ENCODE measurements around the gene KDM6B. TPM values are rescaled to one million over a fixed set of nuclear protein-coding genes. Genes with fewer than 3 reads are reported as not detected.
"Not testable (repeated sequence)": the region's sequence is repeated elsewhere in the genome, so short reads cannot be mapped to it uniquely, and the experiment has no call there.

KDM6B gene
- total and polyA plus RNA-seq, 4 experiments from 2014 or later = 1.7 to 129 (median 119) TPM; not detected in 1

DNA sequence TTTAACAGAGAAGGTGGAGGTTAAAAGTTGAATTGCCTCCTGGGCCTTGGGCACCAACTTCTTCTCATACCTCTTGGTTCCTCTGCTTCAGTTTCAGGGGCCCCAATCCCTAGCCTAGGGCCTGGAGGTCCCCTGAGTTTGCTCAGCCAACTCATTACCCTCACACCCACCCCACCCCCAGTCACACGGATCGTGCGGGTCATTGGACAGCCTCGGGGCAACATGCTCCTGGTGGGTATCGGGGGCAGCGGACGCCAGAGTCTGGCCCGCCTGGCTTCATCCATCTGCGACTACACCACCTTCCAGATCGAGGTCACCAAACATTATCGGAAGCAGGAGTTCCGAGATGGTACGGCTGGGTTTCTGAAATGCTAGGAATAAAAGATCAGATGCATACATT, 36.0 kb upstream of the KDM6B start:
- Mint-ChIP-seq H3K4me3 (no peak overlapping the region), H3K4me1 (peaks cover 0 to 1% (median 0%) of the 10 kb centered on the region in 4 donors), H3K27ac (no peak overlapping the region), H3K36me3 (no peaks in the 10 kb centered on the region), H3K9me3 (no peaks in the 10 kb centered on the region), H3K27me3 (peaks cover 7 to 9% of the 10 kb centered on the region in 2 donors)
- Histone ChIP-seq H3K4me3 (ENCODE audit: low read length in 2 of 2) (no peak overlapping the region), H3K9me3 (ENCODE audit: control insufficient read depth in 1 of 2, low read length in 2 of 2) (no peaks in the 10 kb centered on the region), H3K4me1 (ENCODE audit: insufficient read depth, low read length) (no peaks in the 10 kb centered on the region), H3K36me3 (ENCODE audit: insufficient read depth, low read length) (no peaks in the 10 kb centered on the region), H3K27me3 (ENCODE audit: insufficient read depth, low read length) (no peaks in the 10 kb centered on the region), H3K27ac (ENCODE audit: low read depth, low read length) (no peak overlapping the region)
- ChIA-PET CTCF (ENCODE audit: partially characterized antibody) (no interaction called here), POLR2A (ENCODE audit: partially characterized antibody) (no interaction called here)
- intact Hi-C loops (cut with micrococcal nuclease) = no loop called here
- no peak for DNase-seq

DNA sequence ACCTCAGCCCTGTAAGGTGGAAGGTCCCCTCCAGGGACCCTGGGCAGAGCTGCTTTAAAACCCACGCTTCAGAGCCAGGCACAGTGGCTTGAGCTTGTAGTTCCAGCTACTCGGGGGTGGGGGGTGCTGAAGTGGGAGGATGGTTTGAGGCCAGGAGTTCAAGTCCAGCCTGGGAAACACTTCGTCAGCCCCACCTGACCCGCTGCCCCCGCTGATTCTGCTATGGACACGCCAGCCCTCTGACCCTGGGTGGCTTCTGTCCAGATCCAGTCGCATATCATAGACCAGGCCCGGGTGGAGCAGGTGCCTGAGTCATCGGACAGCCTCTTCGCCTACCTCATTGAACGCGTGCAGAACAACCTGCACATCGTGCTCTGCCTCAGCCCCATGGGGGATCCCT, 35.2 kb upstream of the KDM6B start:
- Mint-ChIP-seq H3K4me1 (peaks cover 0 to 1% (median 0%) of the 10 kb centered on the region in 4 donors), H3K36me3 (no peaks in the 10 kb centered on the region), H3K4me3 (no peak overlapping the region), H3K9me3 (no peaks in the 10 kb centered on the region), H3K27ac (no peak overlapping the region), H3K27me3 (peaks cover 9 to 10% of the 10 kb centered on the region in 2 donors)
- Histone ChIP-seq H3K9me3 (ENCODE audit: control insufficient read depth in 1 of 2, low read length in 2 of 2) (no peaks in the 10 kb centered on the region), H3K27ac (ENCODE audit: low read depth, low read length) (no peak overlapping the region), H3K4me1 (ENCODE audit: insufficient read depth, low read length) (no peaks in the 10 kb centered on the region), H3K36me3 (ENCODE audit: insufficient read depth, low read length) (no peaks in the 10 kb centered on the region), H3K27me3 (ENCODE audit: insufficient read depth, low read length) (no peaks in the 10 kb centered on the region), H3K4me3 (ENCODE audit: low read length in 2 of 2) (no peak overlapping the region)
- POLR2A ChIA-PET (ENCODE audit: partially characterized antibody) = no interaction called here
- DNase-seq = no peak
- CTCF ChIA-PET (ENCODE audit: partially characterized antibody) = no interaction called here
- intact Hi-C loops (cut with micrococcal nuclease) = no loop called here

DNA sequence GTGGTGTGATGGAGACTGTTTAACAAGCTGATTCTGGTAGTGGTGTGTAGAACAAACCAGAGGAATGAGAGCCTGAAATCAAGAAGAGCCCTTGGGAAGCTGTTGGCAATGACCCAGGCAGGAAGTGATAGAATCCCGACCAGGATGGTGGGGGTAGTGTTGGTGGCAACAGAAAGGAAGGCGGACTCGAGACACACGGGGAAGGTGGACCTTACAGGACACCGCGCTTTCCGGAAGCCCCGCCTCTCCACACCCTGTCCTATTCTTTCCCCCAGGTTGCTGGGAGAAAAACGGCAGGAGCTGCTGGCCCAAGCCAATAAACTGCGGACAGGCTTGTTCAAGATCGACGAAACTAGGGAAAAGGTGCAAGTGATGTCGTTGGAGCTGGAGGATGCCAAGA, 30.0 kb upstream of the KDM6B start:
- Mint-ChIP-seq H3K27ac (no peak overlapping the region), H3K4me3 (no peak overlapping the region), H3K36me3 (no peaks in the 10 kb centered on the region), H3K27me3 (peaks cover 11 to 22% of the 10 kb centered on the region in 2 donors), H3K9me3 (no peaks in the 10 kb centered on the region), H3K4me1 (no peaks in the 10 kb centered on the region)
- Histone ChIP-seq H3K4me3 (ENCODE audit: low read length in 2 of 2) (no peak overlapping the region), H3K4me1 (ENCODE audit: insufficient read depth, low read length) (no peaks in the 10 kb centered on the region), H3K36me3 (ENCODE audit: insufficient read depth, low read length) (no peaks in the 10 kb centered on the region), H3K27ac (ENCODE audit: low read depth, low read length) (no peak overlapping the region), H3K27me3 (ENCODE audit: insufficient read depth, low read length) (no peaks in the 10 kb centered on the region), H3K9me3 (ENCODE audit: control insufficient read depth in 1 of 2, low read length in 2 of 2) (no peaks in the 10 kb centered on the region)
- no peak for DNase-seq
- POLR2A ChIA-PET (ENCODE audit: partially characterized antibody) = no interaction called here
- CTCF ChIA-PET (ENCODE audit: partially characterized antibody) = no interaction called here
- intact Hi-C loops (cut with micrococcal nuclease) = no loop called here

DNA sequence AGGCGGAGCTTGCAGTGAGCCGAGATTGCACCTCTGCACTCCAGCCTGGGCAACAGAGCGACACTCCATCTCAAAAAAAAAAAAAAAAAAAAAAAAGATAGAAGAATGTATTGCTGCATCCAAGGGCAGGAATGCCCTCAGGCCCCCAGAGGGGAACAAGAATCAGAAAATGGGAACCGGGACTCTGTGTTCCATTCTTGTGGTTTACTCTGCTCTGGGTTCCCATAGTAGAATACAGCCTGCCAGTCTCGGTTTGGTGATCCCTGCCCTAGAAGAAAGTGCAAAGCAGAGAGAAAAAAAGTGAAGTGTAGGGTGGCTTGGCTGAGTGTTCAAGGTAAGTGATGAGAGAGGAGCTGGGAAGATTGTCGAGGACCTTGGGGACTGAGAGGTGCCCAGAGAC, 27.4 kb upstream of the KDM6B start:
- Mint-ChIP-seq H3K4me3 (no peak overlapping the region), H3K4me1 (peaks cover 0 to 2% (median 0%) of the 10 kb centered on the region in 4 donors), H3K36me3 (no peaks in the 10 kb centered on the region), H3K27me3 (peaks cover 15 to 24% of the 10 kb centered on the region in 2 donors), H3K27ac (peak overlapping the region in 1 of 7 donors; percentile 67), H3K9me3 (no peaks in the 10 kb centered on the region)
- Histone ChIP-seq H3K36me3 (ENCODE audit: insufficient read depth, low read length) (no peaks in the 10 kb centered on the region), H3K9me3 (ENCODE audit: control insufficient read depth in 1 of 2, low read length in 2 of 2) (no peaks in the 10 kb centered on the region), H3K4me1 (ENCODE audit: insufficient read depth, low read length) (no peaks in the 10 kb centered on the region), H3K4me3 (ENCODE audit: low read length in 2 of 2) (no peak overlapping the region), H3K27me3 (ENCODE audit: insufficient read depth, low read length) (no peaks in the 10 kb centered on the region), H3K27ac (ENCODE audit: low read depth, low read length) (no peak overlapping the region)
- no peak for DNase-seq
- intact Hi-C loops (cut with micrococcal nuclease) = no loop called here
- ChIA-PET POLR2A (ENCODE audit: partially characterized antibody) (no interaction called here), CTCF (ENCODE audit: partially characterized antibody) (interaction anchor here (0.7 kb wide), 1 partner anchor 681 kb away, joined by 3 read pairs; no protein-coding TSS in a partner anchor)

DNA sequence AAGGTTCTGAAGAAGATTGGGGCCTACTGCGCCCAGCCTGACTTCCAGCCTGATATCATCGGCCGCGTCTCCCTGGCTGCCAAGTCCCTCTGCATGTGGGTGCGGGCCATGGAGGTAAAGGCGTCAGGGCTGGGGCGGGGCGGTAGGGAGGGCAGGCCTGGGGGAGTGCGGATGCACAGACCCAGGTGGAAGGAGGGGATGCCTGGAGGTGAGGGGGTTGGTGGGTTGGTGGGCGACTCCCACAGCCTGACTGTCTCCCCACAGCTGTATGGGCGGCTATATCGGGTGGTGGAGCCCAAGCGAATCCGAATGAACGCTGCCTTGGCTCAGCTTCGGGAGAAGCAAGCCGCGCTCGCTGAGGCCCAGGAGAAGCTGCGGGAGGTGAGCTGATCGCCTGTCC, 26.8 kb upstream of the KDM6B start:
- Histone ChIP-seq H3K4me1 (ENCODE audit: insufficient read depth, low read length) (no peaks in the 10 kb centered on the region), H3K27ac (ENCODE audit: low read depth, low read length) (no peak overlapping the region), H3K36me3 (ENCODE audit: insufficient read depth, low read length) (no peaks in the 10 kb centered on the region), H3K4me3 (ENCODE audit: low read length in 2 of 2) (no peak overlapping the region), H3K27me3 (ENCODE audit: insufficient read depth, low read length) (no peaks in the 10 kb centered on the region), H3K9me3 (ENCODE audit: control insufficient read depth in 1 of 2, low read length in 2 of 2) (no peaks in the 10 kb centered on the region)
- Mint-ChIP-seq H3K4me1 (peaks cover 0 to 2% (median 0%) of the 10 kb centered on the region in 4 donors), H3K4me3 (no peak overlapping the region), H3K27ac (no peak overlapping the region), H3K36me3 (no peaks in the 10 kb centered on the region), H3K9me3 (no peaks in the 10 kb centered on the region), H3K27me3 (peaks cover 15 to 23% of the 10 kb centered on the region in 2 donors)
- ChIA-PET CTCF (ENCODE audit: partially characterized antibody) (no interaction called here), POLR2A (ENCODE audit: partially characterized antibody) (no interaction called here)
- intact Hi-C loops (cut with micrococcal nuclease) = no loop called here
- DNase-seq = no peak

DNA sequence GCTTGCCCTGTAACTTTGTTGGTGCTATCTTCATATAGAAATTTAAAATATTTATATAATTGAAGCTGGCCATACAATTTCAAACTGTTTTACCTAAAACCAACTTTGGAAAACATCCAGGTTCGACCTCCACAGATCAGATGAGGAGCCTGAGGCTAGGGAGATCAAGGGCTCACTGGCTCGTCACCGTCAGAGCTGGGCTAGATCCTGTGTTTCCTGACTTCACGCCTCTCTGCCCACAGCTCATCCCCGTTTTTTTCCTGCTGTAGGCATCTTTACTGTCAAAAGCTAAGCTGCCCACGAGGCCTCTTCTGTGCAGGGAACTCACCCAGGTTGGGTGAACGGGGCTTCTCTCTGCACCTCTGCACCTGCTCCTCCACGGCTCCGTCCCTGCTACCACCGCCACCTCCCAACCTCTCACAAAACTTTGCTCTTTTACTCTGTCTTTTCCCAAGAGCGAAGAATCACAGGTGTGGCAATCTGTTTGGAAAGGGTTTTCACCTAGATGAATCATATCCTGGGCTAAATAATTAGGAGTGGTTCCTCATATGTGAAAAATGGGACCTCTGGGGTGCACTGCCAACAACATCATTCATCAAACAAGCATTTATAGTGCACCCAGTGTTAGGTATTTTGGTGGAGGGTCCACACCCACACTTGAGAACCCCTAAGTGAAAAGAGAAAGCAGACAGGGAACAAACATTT, 24.8 kb upstream of the KDM6B start:
- ChIA-PET POLR2A (ENCODE audit: partially characterized antibody) (no interaction called here), CTCF (ENCODE audit: partially characterized antibody) (interaction anchor here (1.0 kb wide), 1 partner anchor 181 kb away, joined by 3 read pairs; no protein-coding TSS in a partner anchor)

DNA sequence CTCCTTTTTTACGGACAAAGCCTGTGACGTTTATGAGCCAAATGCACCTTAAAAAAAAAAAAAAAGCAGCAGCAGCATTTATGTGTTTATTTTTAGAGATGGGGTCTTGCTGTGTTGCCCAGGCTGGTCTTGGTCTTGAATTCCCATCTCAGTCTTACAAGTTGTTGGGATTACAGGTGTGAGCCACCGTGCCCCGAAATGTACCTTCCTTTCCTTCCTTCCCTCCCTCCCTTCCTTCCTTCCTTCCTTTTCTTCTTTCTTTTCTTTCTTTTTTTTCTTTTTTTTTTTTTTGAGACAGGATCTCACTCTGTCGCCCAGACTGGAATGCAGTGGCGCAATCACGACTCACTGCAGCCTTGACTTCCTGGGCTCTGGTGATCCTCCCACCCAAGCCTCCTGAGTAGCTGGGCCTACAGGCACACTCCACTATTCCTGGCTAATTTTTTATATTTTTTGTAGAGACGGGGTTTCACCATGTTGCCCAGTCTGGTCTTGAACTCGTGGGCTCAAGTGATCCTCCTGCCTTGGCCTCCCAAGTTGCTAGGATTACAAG, 24.1 kb upstream of the KDM6B start:
- CTCF ChIA-PET (ENCODE audit: partially characterized antibody) = interaction anchor here (0.7 kb wide), 1 partner anchor 9 kb away, joined by 4 read pairs; no protein-coding TSS in a partner anchor
- POLR2A ChIA-PET (ENCODE audit: partially characterized antibody); intact Hi-C loops (cut with micrococcal nuclease): not testable (repeated sequence)

More for the DNA sequence above, 24.8 kb upstream of the KDM6B start:
- Histone ChIP-seq H3K27me3 (ENCODE audit: insufficient read depth, low read length) (no peaks in the 10 kb centered on the region), H3K27ac (ENCODE audit: low read depth, low read length) (no peak overlapping the region), H3K4me3 (ENCODE audit: low read length in 2 of 2) (no peak overlapping the region), H3K4me1 (ENCODE audit: insufficient read depth, low read length) (no peaks in the 10 kb centered on the region), H3K36me3 (ENCODE audit: insufficient read depth, low read length) (no peaks in the 10 kb centered on the region), H3K9me3 (ENCODE audit: control insufficient read depth in 1 of 2, low read length in 2 of 2) (no peaks in the 10 kb centered on the region)
- no peaks in the 10 kb centered on the region for H3K9me3 Mint-ChIP-seq
- DNase-seq = no peak
- no peak overlapping the region for H3K4me3 Mint-ChIP-seq
- peaks cover 0 to 2% (median 0%) of the 10 kb centered on the region in 4 donors for H3K4me1 Mint-ChIP-seq
- H3K27me3 Mint-ChIP-seq = peaks cover 12 to 17% of the 10 kb centered on the region in 2 donors
- no peaks in the 10 kb centered on the region for H3K36me3 Mint-ChIP-seq
- intact Hi-C loops (cut with micrococcal nuclease) = no loop called here
- no peak overlapping the region for H3K27ac Mint-ChIP-seq

More for the DNA sequence above, 24.1 kb upstream of the KDM6B start:
- not testable (repeated sequence) for H3K4me3 ChIP-seq (ENCODE audit: low read length in 2 of 2); H3K4me1 ChIP-seq (ENCODE audit: insufficient read depth, low read length); DNase-seq; H3K27ac Mint-ChIP-seq; H3K9me3 Mint-ChIP-seq; H3K9me3 ChIP-seq (ENCODE audit: control insufficient read depth in 1 of 2, low read length in 2 of 2); H3K27ac ChIP-seq (ENCODE audit: low read depth, low read length); H3K4me3 Mint-ChIP-seq; H3K4me1 Mint-ChIP-seq; H3K27me3 ChIP-seq (ENCODE audit: insufficient read depth, low read length); H3K36me3 Mint-ChIP-seq; H3K36me3 ChIP-seq (ENCODE audit: insufficient read depth, low read length)
- H3K27me3 Mint-ChIP-seq = peaks cover 12 to 17% of the 10 kb centered on the region in 2 donors

Measured in CD4-positive, alpha-beta memory T cell (primary cell).